K562 (cell line): ENCODE data around the gene CHD2. TPM values are rescaled to one million over a fixed set of nuclear protein-coding genes. Genes with fewer than 3 reads are reported as not detected.

Experiments used
- DLX4 ChIP-seq: fragments of 250-450 bp; sonication (Bioruptor Pico); IDR thresholded peaks from 2 replicates; pipeline ENCODE4 v1.6.1; 2021; ENCODE audit warnings: mild to moderate bottlenecking
- ETV1 ChIP-seq: fragments of 450-650 bp; conservative IDR thresholded peaks from 2 replicates; pipeline ENCODE4 v1.6.1; 2016; ENCODE audit warnings: missing genetic modification characterization, control low read depth, low read depth, missing compliant biosample characterization
- GTF2E2 ChIP-seq: fragments of 200-800 bp; sonication (Bioruptor generic); IDR thresholded peaks from 2 replicates; pipeline ENCODE4 v1.6.1; 2016; ENCODE audit warnings: missing genetic modification characterization, missing compliant biosample characterization
- HMG20B ChIP-seq: fragments of 250-450 bp; sonication (Bioruptor Pico); IDR thresholded peaks from 2 replicates; pipeline ENCODE4 v1.5.0; 2021; ENCODE audit warnings: mild to moderate bottlenecking
- KAT7 ChIP-seq: sonication (generic); formaldehyde crosslinking; IDR thresholded peaks from 2 replicates; pipeline ENCODE4 v1.8.0; 2022; ENCODE audit warnings: missing genetic modification reagents, mild to moderate bottlenecking, borderline replicate concordance
- MAFF ChIP-seq: IDR thresholded peaks from 2 replicates; pipeline ENCODE4 v1.6.1; 2012; ENCODE audit warnings: low read length, improper control_type of control experiment
- NRF1 ChIP-seq, 2 experiments: fragments of 450-650 bp; IDR thresholded peaks in 1 of 2; conservative IDR thresholded peaks in 1 of 2; 2 replicates each; pipeline ENCODE4 v1.6.1; 2014; ENCODE audit warnings: mild to moderate bottlenecking in 2 of 2
- PKNOX1 ChIP-seq: fragments of 450-650 bp; IDR thresholded peaks from 2 replicates; pipeline ENCODE4 v1.6.1; 2016
- POLR2A ChIP-seq: fragments of 450-650 bp; conservative IDR thresholded peaks from 2 replicates; pipeline ENCODE4 v1.6.1; 2016
- POLR2AphosphoS2 ChIP-seq: IDR thresholded peaks from 2 replicates; pipeline ENCODE4 v1.6.1; 2012; ENCODE audit warnings: low read length, improper control_type of control experiment
- SMARCB1 ChIP-seq: IDR thresholded peaks from 2 replicates; pipeline ENCODE4 v1.6.1; 2011; ENCODE audit warnings: improper control_type of control experiment, low read depth; ENCODE audit not compliant: insufficient read length
- SREBF1 ChIP-seq: fragments of 150-350 bp; IDR thresholded peaks from 2 replicates; pipeline ENCODE4 v1.6.1; 2014; ENCODE audit warnings: antibody characterized with exemption, low read depth, low read length, borderline replicate concordance
- TBL1XR1 ChIP-seq, 2 experiments: IDR thresholded peaks; 2 replicates each; pipeline ENCODE4 v1.6.1; 2012; ENCODE audit warnings: improper control_type of control experiment in 2 of 2, low read length in 2 of 2, mild to moderate bottlenecking in 1 of 2
- TCF7 ChIP-seq: sonication (generic); IDR thresholded peaks from 2 replicates; pipeline ENCODE4 v1.6.1; 2016; ENCODE audit warnings: antibody characterized with exemption, borderline replicate concordance
- VEZF1 ChIP-seq: fragments of 200-800 bp; sonication (Bioruptor generic); IDR thresholded peaks from 2 replicates; pipeline ENCODE4 v1.6.1; 2017; ENCODE audit warnings: missing genetic modification characterization, missing compliant biosample characterization
- XRCC5 ChIP-seq: fragments of 200-400 bp; formaldehyde crosslinking; IDR thresholded peaks from 2 replicates; pipeline ENCODE4 v1.6.1; 2017; ENCODE audit warnings: low read depth, mild to moderate bottlenecking, low read length
- ZBTB33 ChIP-seq: sonication (generic); formaldehyde crosslinking; IDR thresholded peaks from 2 replicates; pipeline ENCODE4 v1.8.1; 2023; ENCODE audit warnings: mild to moderate bottlenecking, missing genetic modification reagents
- ZBTB8A ChIP-seq: fragments of 450-650 bp; IDR thresholded peaks from 2 replicates; pipeline ENCODE4 v1.6.1; 2018; ENCODE audit warnings: mild to moderate bottlenecking, moderate library complexity; ENCODE audit not compliant: partially characterized antibody
- ZKSCAN3 ChIP-seq: fragments of 250-450 bp; sonication (Bioruptor Pico); IDR thresholded peaks from 2 replicates; pipeline ENCODE4 v1.4.0; 2020
- ZNF740 ChIP-seq, 3 experiments: fragments of 200-800 bp in 1 of 3; sonication (Bioruptor generic) in 1 of 3; sonication (generic) in 1 of 3; formaldehyde crosslinking in 1 of 3; IDR thresholded peaks; 2 replicates each; pipeline versions ENCODE4 v1.6.1 to v1.8.0; 2016 to 2022; ENCODE audit warnings: mild to moderate bottlenecking in 2 of 3, missing compliant biosample characterization in 2 of 3, missing genetic modification characterization in 2 of 3, missing genetic modification reagents in 1 of 3
- ZNF75A ChIP-seq: fragments of 450-650 bp; formaldehyde crosslinking; IDR thresholded peaks from 2 replicates; pipeline ENCODE4 v1.4.0; 2020; ENCODE audit warnings: mild to moderate bottlenecking
- polyA plus RNA-seq, 8 experiments: library from polyadenylated mRNA; depleted of rRNA in 4 of 8; stranded (reverse) in 5 of 8; unstranded in 3 of 8; fragments of >200 nt; fragmentation: Nextera tagmentation in 2 of 8; fragmentation: Illumina TruSeq in 1 of 8; extraction: Ambion mirVana in 2 of 8; extraction: Trizol in 1 of 8; gene quantifications; 2 replicates each; pipeline versions ENCODE4 v1.2.1 to v1.2.3, GENCODE V29; 2011 to 2014; ENCODE audit warnings: inconsistent platforms in 1 of 8, missing spikeins in 1 of 8
- total RNA-seq, 7 experiments: library from RNA; depleted of rRNA in 6 of 7; stranded (reverse); fragments of >200 nt in 6 of 7; fragmentation: Illumina TruSeq in 2 of 7; extraction: Trizol in 2 of 7; gene quantifications; 2 replicates each; pipeline versions ENCODE4 v1.2.1 to v1.2.3, GENCODE V29; 2011 to 2021; ENCODE audit warnings: low replicate concordance in 1 of 7

CHD2 gene
- total and polyA plus RNA-seq, 9 of the 15 experiments (the other 6 are each of a cell fraction or from before 2014, with no cell fraction given), result 38.9 to 70.8 (median 56.2) TPM

GRCh38 chr15:92884436-92885223, 15.5 kb upstream of the CHD2 start (continued):
- TF ChIP-seq ETV1, result peak; percentile 38; the same call in 1 of the 2 replicates
- TF ChIP-seq SMARCB1, result peak; percentile 42
- 0 out of 4 replicates have a peak, but pooled peaks of 1 of the 2 experiments have one; percentile 24 for TF ChIP-seq TBL1XR1 (IDR thresholded peaks at IDR 0.05; ENCODE audit: low read length in 2 of 2)
- no peak for TF ChIP-seq ZNF740 (CRISPR knock-in tag; IDR thresholded peaks at IDR 0.05)
- no peak for TF ChIP-seq ZNF740 (tag; IDR thresholded peaks at IDR 0.05)
- no peak for TF ChIP-seq ZBTB33
- no peak for TF ChIP-seq ZNF75A (CRISPR knock-in tag)
- TF ChIP-seq POLR2A, result peak; percentile 18; the same call in 1 of the 2 replicates
- peak; percentile 38; the same call in 1 of the 2 replicates for TF ChIP-seq GTF2E2 (tag)
- TF ChIP-seq MAFF, result no peak
- TF ChIP-seq POLR2AphosphoS2, result peak; percentile 17; the same call in 1 of the 2 replicates
- peak; percentile 41; the same call in 1 of the 2 replicates for TF ChIP-seq VEZF1
- no peak for TF ChIP-seq HMG20B (CRISPR knock-in tag)
- no peak for TF ChIP-seq PKNOX1
- TF ChIP-seq XRCC5, result no peak
- no peak for TF ChIP-seq ZKSCAN3 (CRISPR knock-in tag)
- TF ChIP-seq NRF1 (conservative IDR thresholded peaks at IDR 0.05 in 1 of 2, IDR thresholded peaks at IDR 0.05 in 1 of 2), result no peak
- no peak for TF ChIP-seq KAT7
- no peak for TF ChIP-seq TCF7
- TF ChIP-seq DLX4, result no peak
- TF ChIP-seq SREBF1, result no peak
- TF ChIP-seq ZBTB8A, result peak; percentile 31
